Measurements from ENCODE around the gene NR1H4.

DNA sequence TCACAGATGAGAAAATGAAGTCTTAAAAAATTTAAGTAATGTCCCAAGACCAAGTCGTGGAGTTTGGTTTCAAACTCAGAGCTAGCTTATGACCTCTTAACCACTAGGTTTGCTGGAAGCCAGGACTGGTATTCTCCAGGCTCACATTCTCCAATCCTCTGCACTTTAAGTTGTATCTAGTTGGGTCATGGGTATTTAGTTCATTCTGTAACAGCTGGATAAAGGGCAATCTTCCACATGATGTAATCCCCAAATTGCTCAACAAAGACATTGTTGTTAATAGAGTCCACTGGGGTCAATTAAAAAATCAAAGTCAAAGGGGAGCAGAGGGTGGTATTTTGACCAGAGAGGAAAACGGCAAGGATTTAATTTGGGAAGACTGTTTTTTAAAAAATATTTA is 82.1 kb downstream of the NR1H4 start:
- TF ChIP-seq, protein P1, sequence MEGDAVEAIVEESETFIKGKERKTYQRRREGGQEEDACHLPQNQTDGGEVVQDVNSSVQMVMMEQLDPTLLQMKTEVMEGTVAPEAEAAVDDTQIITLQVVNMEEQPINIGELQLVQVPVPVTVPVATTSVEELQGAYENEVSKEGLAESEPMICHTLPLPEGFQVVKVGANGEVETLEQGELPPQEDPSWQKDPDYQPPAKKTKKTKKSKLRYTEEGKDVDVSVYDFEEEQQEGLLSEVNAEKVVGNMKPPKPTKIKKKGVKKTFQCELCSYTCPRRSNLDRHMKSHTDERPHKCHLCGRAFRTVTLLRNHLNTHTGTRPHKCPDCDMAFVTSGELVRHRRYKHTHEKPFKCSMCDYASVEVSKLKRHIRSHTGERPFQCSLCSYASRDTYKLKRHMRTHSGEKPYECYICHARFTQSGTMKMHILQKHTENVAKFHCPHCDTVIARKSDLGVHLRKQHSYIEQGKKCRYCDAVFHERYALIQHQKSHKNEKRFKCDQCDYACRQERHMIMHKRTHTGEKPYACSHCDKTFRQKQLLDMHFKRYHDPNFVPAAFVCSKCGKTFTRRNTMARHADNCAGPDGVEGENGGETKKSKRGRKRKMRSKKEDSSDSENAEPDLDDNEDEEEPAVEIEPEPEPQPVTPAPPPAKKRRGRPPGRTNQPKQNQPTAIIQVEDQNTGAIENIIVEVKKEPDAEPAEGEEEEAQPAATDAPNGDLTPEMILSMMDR (IDR thresholded peaks at IDR 0.05; ENCODE audit: low read length), result no peak
- TF ChIP-seq EZH2 (IDR thresholded peaks at IDR 0.05; ENCODE audit: borderline replicate concordance, low read length), result no peak
